GM12872 (cell line): ENCODE measurements around the gene BAAT.

ENCODE experiments used
- CTCF ChIP-seq: IDR thresholded peaks from 3 replicates; pipeline ENCODE4 v1.5.1; 2011; ENCODE audit warnings: low read depth, mild to moderate bottlenecking, low read length, moderate library complexity; ENCODE audit not compliant: insufficient read depth

The BAAT gene

GRCh38 chr9:101342595-101342994 is 42.2 kb downstream of the BAAT start:
- TF ChIP-seq CTCF: no peak

GRCh38 chr9:101341958-101342357 is 42.8 kb downstream of the BAAT start:
- TF ChIP-seq CTCF: no peak

GRCh38 chr9:101337237-101337636 is 47.6 kb downstream of the BAAT start:
- no peak for TF ChIP-seq CTCF

- TF ChIP-seq CTCF: no peak
These were observed 48.7 kb downstream of the BAAT start for GRCh38 chr9:101336091-101336490.

GRCh38 chr9:101333926-101334702 is 50.7 kb downstream of the BAAT start:
- no peak for TF ChIP-seq CTCF

GRCh38 chr9:101333490-101333889 is 51.3 kb downstream of the BAAT start:
- TF ChIP-seq CTCF: no peak

- TF ChIP-seq CTCF: no peak
These were observed 52.4 kb downstream of the BAAT start for GRCh38 chr9:101332362-101332761.
